Hematopoietic multipotent progenitor cell treated with erythropoietin and hydrocortisone succinate and interleukin-3 and kit ligand, for 17 days (in vitro differentiated cells): ENCODE data around the gene MYCBP2.
"Not testable (repeated sequence)": the region's sequence is repeated elsewhere in the genome, so short reads cannot be mapped to it uniquely, and the experiment has no call there.

Experiments
- DNase-seq: peaks from one replicate; pipeline ENCODE4 v3.0.0-alpha.2; 2015; ENCODE audit warnings: low spot score

The MYCBP2 gene

DNA sequence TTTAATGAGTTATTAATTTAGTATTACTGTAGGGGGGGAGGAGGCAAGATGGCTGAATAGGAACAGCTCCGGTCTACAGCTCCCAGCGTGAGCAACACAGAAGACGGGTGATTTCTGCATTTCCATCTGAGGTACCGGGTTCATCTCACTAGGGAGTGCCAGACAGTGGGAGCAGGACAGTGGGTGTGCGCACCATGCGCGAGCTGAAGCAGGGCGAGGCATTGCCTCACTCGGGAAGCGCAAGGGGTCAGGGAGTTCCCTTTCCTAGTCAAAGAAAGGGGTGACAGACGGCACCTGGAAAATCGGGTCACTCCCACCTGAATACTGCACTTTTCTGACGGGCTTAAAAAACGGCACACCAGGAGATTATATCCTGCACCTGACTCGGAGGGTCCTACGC lies 127.9 kb downstream of the MYCBP2 start:
- DNase-seq: not testable (repeated sequence)

DNA sequence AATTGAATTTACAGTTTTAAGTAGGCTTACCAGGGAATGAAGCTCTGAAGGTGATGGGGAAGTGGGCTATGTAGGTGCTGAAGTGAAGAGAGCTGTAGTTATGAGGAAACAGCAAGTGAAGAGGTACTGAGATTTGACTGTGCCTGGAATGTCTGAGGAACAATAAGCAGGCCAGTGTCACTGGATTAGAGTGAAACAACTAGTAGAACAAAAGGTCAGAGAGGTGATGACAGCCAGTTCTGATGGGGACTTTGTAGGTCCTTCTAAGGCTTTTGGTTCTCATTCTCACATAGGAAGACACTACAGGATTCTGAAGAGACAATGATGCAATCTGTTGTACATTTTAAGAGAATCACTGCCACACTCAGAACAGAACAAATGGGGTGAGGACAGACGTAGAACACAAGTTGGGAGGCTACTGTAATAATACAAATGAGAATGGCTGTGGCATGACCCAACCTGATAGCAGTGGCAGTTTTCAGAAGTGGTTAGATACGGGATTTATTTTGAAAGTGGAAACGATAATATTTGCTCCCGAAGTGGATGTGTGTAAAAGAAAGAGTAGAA lies 130.8 kb downstream of the MYCBP2 start:
- DNase-seq: no peak

DNA sequence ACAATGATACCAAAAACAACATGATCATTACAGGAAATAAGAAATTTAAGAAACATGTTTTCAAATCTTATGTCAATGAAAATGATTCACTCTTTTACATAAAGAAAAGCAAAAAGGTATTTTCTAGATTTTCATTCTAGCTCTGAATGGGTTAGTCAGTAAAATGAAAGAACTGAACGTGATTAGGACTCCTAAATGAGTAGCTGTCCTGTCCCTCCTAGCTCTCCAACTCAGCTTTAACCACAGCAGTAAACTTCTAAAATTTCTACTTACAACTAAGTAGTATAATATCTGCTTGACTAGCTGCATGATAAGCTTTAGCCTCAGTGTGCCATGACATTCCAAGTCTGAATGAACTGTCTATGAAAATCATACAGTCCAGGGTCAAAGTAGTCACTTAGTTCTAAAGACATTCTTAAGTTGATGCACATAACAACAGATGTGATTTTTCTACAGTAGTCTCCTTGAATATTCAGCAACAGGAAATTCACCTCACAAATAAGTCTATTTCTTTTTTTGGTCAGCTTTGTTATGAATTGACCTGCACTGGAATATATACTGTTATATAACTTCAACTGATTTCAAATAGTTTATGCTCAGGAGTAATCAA lies 136.4 kb downstream of the MYCBP2 start:
- no peak for DNase-seq

DNA sequence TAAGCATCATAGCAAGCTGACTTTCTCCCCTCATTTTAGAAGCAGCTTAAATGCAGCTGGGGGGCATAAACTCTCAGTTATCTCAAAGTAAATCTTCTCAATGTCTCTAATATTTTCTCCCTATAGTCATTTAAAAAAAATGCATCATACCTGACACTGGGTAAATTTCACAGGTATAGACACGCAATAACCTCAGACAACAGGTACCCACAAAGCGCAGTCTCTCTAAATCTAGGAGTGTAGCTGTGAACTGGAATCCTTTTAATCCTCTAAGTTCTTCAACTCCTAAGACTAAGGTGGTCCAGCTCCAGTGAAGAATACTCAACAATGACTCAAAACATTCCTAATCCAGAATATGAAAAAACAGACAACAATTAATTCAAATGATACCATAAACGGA lies 141.2 kb downstream of the MYCBP2 start:
- no peak for DNase-seq

DNA sequence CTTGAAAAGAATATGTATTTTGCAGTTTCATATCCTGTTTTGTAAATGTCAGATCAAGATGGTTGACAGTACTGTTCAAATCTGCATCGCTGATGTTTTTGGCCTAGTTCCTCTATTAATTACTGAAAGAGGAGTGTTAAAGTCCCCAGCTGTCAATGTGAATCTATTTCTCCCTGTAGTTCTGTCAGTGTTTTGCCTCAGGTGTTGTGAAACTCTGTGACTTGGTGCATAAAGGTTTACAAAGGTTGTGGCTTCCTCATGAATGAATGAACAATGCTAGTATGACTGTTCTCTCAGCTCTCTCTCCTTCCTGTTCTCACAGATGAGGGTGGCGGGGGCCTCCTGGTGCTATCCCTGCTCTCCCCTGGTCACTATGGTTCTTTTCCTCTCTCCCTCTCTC lies 142.4 kb downstream of the MYCBP2 start:
- no peak for DNase-seq

DNA sequence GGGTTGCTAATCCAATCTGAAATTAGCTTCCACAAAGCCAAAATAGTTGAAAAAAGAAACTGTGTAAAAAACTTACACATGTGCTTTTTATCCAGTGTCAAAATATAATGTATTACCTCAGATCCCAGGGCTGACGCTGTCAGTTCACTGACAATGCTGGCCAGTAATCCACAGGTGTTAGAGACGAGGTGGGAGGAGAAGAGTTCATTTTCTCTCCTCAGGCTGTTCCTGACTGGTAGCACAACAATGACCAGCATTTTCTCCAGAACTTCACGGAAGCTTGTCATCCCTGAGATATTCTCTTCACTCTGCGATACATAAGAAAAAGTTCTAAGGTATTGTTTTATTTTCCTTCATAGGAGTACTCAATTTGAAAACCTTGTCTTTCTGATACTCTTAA lies 146.9 kb downstream of the MYCBP2 start:
- no peak for DNase-seq

DNA sequence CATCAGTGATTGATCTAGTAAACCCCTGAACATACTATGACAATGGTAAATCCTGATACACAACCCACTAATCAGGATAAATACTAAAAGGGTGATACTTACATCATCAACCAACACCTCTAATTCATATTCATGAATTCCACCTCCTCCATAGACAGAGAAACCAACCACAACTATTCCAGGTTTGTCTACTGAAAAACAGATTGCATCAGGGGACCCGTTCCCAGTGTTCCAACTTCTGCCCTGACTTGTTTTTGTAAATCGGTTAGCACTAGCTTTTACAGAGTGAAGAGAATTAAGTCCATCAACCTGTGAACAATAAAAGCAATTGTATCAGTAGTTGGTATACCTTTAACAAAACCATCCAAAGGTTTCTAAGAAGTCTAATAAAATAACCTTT lies 149.2 kb downstream of the MYCBP2 start:
- DNase-seq: no peak

DNA sequence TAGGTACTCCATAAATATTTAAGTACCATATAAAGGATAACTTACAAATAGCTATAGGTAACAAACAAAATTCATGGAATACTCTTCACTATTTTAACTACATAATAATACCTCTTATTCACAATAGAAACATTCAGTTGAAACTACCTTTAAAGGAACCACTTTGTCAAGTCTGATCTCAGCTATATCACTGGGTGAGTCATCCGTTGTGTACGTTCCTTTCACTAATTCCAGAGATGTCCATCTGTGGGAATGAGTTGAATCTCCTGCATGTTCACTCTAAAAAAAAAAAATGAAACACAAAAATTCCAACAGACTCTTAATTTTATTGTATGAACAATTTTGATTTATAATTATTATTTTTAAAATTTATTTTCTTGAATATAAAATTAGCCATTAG lies 150.5 kb downstream of the MYCBP2 start:
- no peak for DNase-seq

DNA sequence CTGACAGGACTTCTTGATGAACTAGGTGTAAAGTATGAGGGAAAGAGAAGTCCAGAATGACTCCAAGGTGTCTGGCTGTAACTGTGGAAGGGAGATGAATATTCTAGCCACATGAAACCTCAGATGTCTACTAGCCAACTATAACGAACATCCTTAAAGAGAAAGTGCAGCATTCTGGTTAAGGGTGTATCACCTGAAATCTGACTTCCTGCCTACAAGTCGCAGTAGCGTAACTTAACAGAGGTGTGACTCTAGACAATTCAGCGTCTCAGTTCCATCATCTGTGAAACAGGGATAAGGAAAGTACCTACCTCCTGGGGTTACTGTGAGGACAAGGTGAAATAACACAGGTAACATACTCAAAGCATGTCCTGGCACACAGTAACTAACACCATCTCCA lies 154.2 kb downstream of the MYCBP2 start:
- no peak for DNase-seq

DNA sequence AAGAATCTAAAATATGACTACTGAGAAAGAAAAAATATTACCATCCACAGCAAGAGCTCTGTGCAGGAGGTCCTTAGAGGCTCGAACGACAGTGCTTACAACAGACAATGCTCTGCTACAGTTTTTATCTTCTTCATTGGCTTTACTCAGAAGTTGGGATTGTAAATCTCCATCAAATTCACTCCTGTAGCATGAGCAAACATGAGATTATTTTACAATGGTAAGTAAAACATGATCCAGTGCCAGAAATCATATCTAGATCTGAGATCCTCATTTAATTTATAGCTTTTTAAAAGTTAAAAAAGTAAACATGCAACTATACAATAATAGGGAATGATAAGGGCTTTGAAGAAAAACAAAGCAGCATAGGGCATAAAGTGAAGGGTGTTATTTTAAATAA lies 155.4 kb downstream of the MYCBP2 start:
- no peak for DNase-seq

DNA sequence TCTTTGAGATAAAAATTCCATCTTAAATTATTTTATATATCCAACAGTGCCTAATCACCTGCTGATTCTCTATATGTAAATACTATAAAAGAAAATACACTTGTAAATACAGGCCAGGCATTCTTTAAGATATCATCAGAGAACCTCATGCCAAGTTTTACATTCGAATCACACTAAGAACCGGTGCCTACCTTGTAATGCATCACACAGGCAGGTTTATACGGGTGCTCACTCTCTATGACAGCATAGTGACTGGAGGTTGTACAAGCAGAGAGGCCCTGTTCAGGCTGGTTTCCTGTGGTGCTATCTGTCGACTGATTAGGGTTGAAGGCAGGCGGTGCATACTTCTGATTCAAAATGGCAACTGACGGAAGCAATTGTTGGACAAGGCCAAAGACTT lies 158.7 kb downstream of the MYCBP2 start:
- no peak for DNase-seq

DNA sequence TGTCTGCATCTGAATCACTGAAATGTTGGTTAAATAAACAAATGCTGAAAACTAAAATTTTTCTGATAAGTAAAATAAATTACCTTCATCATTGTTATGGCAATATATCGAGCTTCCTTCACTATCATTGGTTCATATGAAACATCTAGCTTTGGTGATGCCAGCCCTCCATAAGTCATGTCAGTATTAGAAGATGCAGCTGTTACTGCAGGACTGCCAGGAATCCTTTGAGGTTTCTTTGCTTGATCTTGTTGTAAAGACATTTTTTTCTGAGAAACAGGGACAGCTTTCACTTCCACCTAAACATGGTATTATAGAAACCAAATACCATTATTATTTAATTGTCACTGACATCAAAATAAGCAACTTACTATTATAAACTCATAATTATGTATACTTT lies 176.2 kb downstream of the MYCBP2 start:
- DNase-seq: no peak

DNA sequence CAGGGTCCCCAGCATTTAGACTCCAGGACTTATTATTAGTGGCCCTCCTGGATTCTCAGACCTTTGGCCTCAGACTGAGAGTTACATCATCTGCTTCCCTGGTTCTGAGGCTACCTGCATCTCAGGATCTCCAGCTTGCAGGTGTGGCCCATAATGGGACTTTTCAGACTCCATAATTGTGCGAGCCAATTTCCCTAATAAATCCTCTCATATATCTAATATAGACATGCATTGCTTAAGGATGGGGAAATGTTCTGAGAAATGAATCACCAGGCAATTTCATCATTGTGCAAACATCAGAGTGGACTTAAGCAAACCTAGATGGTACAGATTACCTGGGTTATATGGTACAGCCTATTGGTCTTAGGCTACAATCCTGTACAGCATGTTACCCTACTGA lies 183.5 kb downstream of the MYCBP2 start:
- DNase-seq: no peak

DNA sequence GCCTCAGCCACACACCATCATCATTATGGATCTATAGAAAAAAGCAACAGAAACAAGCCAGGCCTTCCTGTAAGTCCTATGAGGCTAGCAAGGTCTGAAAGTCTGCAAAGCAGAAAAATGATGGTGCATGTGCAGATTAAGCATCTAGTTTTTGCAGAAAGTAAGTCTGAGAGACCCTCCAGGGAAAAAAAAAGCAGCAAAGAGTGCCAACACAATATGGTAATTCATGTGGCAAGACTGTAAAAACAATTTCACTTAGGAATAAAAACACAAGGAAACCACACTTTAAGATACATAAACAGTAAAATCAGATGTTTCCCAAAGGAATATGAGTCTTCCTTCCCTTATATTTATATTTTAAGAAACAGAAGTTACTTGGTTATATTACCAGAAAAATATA lies 187.6 kb downstream of the MYCBP2 start:
- no peak for DNase-seq

DNA sequence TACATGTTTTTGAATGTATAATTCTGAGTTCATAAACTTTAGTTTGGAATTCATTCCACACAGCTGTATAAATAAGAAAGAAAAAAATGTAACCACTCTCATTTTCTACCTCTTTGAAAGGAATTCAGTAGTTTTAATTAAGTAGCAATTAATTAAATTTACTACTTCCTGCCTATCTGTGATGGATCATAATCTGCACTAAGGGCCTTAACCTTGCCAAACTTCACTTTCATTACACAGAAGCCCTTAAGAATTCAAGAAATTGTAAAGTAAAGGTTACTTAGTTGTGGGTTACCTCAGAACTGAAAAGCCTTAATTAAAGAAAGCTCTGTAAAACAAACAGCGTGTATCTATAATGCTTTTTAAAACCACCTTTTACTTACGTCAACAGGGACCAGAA lies 188.1 kb downstream of the MYCBP2 start:
- no peak for DNase-seq

DNA sequence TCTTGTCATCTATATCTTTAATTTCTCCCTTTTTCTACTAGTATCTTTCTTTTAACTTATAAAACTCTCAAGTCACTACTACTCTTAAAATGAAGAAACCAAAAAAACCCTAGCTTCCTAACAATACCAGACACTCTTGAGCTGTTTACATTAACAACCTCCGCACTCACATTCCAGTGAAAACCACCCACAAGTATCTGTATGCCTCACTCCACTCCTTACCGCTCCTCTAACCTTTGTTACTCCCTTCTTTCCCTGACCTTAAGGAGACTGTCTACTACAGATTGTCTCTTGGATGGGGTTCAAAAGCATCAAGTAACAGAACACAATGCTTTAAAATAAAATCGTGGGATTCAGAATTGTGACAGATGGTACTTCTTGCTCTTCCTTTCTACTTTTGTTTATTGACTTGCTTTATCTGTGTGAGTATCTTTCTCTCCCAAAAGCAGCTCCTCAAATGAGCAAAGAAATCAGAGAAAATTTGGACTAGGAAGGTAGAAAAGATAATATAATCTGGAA lies 189.9 kb downstream of the MYCBP2 start:
- DNase-seq: no peak

DNA sequence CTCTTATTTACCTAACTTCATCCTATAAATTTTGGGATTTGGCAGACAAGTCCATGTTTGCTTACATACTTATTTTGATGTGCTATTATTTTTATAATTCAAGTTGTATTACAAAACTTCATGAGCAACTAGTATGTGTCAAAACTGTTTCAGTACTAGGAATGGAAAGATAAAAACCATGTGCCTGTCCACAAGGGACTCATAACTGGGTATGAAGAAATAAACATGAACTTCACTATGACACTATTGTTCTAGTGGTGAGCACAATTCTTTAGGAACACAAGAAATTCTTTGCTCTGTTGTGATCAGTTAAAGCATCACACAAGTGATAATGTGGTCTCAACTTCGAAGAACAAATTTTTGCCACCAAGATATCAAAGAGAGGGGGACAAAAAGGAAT lies 202.5 kb downstream of the MYCBP2 start:
- DNase-seq: no peak

DNA sequence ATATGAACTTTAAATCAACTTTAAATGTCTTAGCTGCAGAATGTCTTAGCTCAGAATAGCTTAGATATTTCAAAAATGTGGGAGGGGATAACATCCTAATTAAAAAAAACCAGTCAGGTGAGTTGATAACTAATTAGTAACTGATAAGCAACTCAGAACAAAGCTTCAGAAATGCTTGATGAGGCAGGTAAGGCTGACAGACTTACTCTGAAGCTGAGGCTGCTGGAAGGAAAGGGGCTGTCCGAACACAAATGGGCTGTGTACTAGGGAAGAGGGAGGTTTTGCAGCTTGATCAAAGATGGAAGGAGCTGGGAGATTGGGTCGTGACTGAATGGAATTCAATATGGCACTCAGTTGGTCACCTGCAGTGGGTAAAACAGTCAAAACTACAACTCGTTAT lies 208.8 kb downstream of the MYCBP2 start:
- no peak for DNase-seq

DNA sequence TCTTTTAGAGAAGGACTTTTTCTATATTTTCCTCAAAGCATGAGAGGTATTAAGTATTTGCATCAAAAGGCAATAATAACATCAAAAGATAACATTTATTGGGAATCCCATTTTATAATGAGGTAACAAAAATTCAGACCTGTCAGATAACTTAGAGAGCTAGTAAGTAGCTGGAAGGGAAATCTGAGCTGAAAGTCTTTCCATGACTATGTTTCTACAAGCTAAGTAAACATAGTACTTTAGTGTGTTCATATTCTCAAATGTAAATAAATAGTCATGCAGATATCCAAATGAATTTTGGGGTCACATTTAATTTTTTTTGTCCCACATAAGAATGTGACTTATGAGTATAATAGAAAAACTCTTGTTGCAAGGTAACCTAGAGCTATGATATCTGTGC lies 212.6 kb downstream of the MYCBP2 start:
- DNase-seq: no peak

DNA sequence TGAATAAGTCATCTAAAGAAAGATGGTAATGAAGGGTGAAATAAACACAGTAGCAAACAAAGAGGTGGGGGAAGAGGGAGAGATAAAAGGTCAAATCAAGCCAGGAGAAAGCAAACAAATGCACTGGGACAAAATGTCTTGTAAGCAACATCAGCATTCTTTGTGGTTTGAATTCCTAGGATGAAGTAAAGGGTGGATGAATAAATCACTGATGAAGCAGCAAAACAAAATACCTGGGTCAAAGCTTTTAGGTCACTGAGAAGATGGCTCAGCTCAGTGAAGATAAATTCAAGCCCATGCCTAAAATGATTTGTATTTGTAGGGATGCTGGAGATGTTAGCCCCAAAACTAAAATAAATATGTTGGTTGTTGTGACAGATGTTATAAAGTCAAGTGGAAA lies 213.4 kb downstream of the MYCBP2 start:
- no peak for DNase-seq

DNA sequence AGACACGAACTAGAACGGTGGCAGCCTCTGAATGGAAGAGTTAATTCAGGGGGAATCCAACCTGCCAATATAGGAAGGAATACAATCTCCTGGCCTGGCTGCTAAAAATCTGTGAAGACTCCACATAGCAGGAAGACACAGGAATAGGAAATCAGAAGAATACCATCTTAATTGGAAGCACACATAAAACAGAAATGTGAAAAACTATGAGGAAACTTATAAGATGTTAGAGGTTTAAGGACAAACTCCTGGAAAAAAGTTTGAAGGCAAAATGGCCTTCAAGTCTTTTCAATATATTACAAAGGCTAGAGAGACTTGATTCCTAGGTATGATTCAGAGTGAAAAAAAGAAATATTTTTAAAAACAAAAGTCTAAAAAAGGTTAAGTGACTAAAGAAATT lies 221.8 kb downstream of the MYCBP2 start:
- no peak for DNase-seq

DNA sequence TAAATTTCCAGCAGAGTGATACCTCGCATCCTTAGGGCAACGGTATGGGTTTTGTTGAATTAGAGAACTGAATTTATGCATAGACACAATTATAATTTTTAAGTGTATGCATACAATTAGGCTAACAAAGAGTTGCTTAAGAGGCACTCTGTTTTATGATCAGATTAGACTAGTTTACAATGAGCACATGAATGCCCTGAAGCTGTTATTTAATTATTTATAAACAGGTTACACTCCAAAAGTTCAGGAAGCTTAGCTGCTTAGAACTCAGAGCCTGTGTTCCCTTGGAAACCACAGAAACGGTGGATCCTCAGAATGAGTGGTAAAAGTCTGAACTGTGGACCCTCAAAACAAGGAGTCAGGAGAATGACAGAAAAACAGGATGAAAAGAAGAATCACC lies 227.5 kb downstream of the MYCBP2 start:
- no peak for DNase-seq

DNA sequence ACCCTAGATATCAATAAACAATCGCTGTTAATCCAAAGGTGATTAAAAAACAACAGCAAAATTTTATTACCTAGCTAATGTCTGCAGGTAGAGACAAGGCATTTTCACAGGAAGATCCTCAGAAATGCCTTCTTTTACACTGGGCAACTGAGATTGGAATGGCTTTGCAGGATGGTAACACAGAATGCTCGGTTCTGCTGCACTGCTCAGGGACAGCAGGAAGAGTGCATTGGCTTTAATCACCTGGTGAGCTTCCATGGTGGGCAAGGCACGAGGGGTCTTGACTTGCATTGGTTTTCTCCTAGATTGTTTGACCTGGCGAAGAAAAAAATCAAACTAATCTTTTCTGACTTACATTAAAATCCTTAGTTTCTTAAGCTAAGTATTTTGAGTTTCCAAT lies 231.6 kb downstream of the MYCBP2 start:
- DNase-seq: no peak

DNA sequence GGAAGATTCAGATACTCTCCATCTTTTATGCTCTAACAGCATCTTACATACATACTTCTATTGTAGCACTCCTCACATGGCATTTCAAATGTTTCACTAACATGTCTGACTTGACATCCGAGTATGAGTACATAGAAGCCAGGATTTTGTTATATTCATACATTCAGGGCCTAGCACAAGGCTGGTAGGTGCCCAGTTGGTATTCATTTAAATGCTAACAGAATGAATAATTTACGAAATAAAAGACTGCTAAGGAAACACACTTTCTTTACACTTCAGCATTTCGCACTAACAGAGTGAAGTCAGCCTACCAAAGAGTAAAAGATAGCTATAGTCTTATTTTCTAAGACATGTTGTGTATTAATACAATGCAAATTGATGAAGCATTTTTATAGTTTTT lies 232.1 kb downstream of the MYCBP2 start:
- DNase-seq: no peak
